ENCODE results near the gene KHK.

KHK gene

DNA sequence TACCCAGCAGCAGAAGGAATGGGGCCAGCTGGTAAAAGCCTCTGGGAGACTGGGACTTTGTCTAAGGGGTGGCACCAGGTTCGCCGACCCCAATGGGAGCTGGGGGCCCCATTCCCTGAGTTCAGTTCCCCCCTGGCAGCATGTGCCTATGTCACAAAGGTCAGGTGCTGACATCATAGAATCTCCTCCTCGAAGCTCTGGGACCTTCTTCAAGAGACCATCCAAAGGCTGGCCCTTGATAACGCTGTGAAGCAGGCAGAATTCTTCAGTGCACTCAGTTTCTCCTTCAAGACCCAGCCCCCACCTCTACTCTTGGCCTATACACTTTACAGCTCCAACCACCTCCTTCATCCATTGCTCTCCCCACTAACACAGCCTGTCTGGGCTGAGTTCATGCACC is 52.7 kb downstream of the KHK start, which contains the start of gene PRR30:
PRR30 (minus strand) TSS at position 101 of the 400 bp plus-strand sequence. CDS start 1,081 bp downstream, outside the sequence.
- TF ChIP-seq, protein P1, sequence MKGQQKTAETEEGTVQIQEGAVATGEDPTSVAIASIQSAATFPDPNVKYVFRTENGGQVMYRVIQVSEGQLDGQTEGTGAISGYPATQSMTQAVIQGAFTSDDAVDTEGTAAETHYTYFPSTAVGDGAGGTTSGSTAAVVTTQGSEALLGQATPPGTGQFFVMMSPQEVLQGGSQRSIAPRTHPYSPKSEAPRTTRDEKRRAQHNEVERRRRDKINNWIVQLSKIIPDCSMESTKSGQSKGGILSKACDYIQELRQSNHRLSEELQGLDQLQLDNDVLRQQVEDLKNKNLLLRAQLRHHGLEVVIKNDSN (IDR thresholded peaks at IDR 0.05): no peak
- TF ChIP-seq, protein P2, sequence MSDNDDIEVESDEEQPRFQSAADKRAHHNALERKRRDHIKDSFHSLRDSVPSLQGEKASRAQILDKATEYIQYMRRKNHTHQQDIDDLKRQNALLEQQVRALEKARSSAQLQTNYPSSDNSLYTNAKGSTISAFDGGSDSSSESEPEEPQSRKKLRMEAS (IDR thresholded peaks at IDR 0.05): no peak
- TF ChIP-seq EGR1 (IDR thresholded peaks at IDR 0.05): no peak
- no peak for TF ChIP-seq CREB1 (IDR thresholded peaks at IDR 0.05; ENCODE audit: low read depth)
- TF ChIP-seq RAD21 (IDR thresholded peaks at IDR 0.05; ENCODE audit: low read depth): no peak
- no peak for TF ChIP-seq NFIC (IDR thresholded peaks at IDR 0.05)
- no peak for TF ChIP-seq ZBTB7A (IDR thresholded peaks at IDR 0.05; ENCODE audit: low read depth)
- no peak for TF ChIP-seq TCF12 (IDR thresholded peaks at IDR 0.05; ENCODE audit: low read depth)
- no peak for TF ChIP-seq TAF1 (IDR thresholded peaks at IDR 0.05; ENCODE audit: low read depth)
- no peak for TF ChIP-seq EP300 (IDR thresholded peaks at IDR 0.05; ENCODE audit: borderline replicate concordance)
- TF ChIP-seq TEAD4 (IDR thresholded peaks at IDR 0.05): no peak
- TF ChIP-seq, protein P3, sequence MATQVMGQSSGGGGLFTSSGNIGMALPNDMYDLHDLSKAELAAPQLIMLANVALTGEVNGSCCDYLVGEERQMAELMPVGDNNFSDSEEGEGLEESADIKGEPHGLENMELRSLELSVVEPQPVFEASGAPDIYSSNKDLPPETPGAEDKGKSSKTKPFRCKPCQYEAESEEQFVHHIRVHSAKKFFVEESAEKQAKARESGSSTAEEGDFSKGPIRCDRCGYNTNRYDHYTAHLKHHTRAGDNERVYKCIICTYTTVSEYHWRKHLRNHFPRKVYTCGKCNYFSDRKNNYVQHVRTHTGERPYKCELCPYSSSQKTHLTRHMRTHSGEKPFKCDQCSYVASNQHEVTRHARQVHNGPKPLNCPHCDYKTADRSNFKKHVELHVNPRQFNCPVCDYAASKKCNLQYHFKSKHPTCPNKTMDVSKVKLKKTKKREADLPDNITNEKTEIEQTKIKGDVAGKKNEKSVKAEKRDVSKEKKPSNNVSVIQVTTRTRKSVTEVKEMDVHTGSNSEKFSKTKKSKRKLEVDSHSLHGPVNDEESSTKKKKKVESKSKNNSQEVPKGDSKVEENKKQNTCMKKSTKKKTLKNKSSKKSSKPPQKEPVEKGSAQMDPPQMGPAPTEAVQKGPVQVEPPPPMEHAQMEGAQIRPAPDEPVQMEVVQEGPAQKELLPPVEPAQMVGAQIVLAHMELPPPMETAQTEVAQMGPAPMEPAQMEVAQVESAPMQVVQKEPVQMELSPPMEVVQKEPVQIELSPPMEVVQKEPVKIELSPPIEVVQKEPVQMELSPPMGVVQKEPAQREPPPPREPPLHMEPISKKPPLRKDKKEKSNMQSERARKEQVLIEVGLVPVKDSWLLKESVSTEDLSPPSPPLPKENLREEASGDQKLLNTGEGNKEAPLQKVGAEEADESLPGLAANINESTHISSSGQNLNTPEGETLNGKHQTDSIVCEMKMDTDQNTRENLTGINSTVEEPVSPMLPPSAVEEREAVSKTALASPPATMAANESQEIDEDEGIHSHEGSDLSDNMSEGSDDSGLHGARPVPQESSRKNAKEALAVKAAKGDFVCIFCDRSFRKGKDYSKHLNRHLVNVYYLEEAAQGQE (IDR thresholded peaks at IDR 0.05; ENCODE audit: low read depth): no peak
- TF ChIP-seq YY1 (IDR thresholded peaks at IDR 0.05; ENCODE audit: low read depth): no peak
- TF ChIP-seq CEBPB (IDR thresholded peaks at IDR 0.05): no peak

DNA sequence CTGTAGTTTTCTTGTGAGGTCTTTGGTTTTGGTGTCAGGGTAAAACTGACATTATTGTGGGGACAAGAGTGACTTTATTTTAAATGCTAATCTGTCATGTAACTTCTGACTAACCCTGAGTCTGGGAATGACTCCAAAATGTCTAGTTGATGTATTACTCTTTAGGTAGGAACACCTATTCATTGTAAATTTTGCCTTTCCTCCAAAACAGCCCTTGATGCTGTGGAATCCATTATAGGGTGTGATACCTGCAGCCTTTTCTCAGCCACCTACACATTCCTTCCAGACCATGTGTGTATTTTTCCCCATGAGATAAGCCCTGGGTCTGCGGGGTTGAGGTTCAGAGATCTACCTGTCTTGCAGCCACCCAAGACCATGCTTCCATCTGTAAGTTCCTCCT is 56.7 kb downstream of the KHK start:
- TF ChIP-seq NFIC (IDR thresholded peaks at IDR 0.05) (no peak), TAF1 (IDR thresholded peaks at IDR 0.05; ENCODE audit: low read depth) (no peak), RAD21 (IDR thresholded peaks at IDR 0.05; ENCODE audit: low read depth) (no peak), FOXM1 (IDR thresholded peaks at IDR 0.05; ENCODE audit: borderline replicate concordance, low read depth) (no peak), TEAD4 (IDR thresholded peaks at IDR 0.05) (no peak), YY1 (IDR thresholded peaks at IDR 0.05; ENCODE audit: low read depth) (no peak), ZBTB7A (IDR thresholded peaks at IDR 0.05; ENCODE audit: low read depth) (no peak), EP300 (IDR thresholded peaks at IDR 0.05; ENCODE audit: borderline replicate concordance) (no peak), EGR1 (IDR thresholded peaks at IDR 0.05) (no peak), CREB1 (IDR thresholded peaks at IDR 0.05; ENCODE audit: low read depth) (no peak), CEBPB (IDR thresholded peaks at IDR 0.05) (no peak), TCF12 (IDR thresholded peaks at IDR 0.05; ENCODE audit: low read depth) (no peak)
- TF ChIP-seq, protein P2 (IDR thresholded peaks at IDR 0.05): no peak
- TF ChIP-seq, protein P3 (IDR thresholded peaks at IDR 0.05; ENCODE audit: low read depth): no peak
- TF ChIP-seq, protein P1 (IDR thresholded peaks at IDR 0.05): no peak

DNA sequence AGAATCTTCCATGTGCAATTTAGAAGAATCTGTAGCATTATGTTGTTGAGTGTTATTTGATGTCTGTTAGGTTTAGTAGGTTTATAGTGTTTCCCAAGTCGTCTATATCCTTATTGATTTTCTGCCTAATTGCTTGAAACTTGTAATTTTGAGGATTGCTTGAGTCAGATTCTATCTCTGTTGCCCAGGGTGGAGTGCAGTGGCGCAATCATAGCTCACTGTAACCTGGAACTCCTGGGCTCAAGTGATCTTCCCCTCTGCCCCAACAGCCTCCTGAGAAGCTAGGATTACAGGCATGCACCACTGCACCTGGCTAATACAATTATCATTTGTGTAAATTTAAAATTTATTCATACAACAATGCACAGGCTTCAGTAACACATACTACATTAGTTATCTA is 59.1 kb downstream of the KHK start:
- TF ChIP-seq TEAD4 (IDR thresholded peaks at IDR 0.05) (no peak), TCF12 (IDR thresholded peaks at IDR 0.05; ENCODE audit: low read depth) (no peak), RAD21 (IDR thresholded peaks at IDR 0.05; ENCODE audit: low read depth) (no peak), FOXM1 (IDR thresholded peaks at IDR 0.05; ENCODE audit: borderline replicate concordance, low read depth) (no peak), NFIC (IDR thresholded peaks at IDR 0.05) (no peak), CREB1 (IDR thresholded peaks at IDR 0.05; ENCODE audit: low read depth) (no peak), EGR1 (IDR thresholded peaks at IDR 0.05) (no peak), TAF1 (IDR thresholded peaks at IDR 0.05; ENCODE audit: low read depth) (no peak), CEBPB (IDR thresholded peaks at IDR 0.05) (no peak), ZBTB7A (IDR thresholded peaks at IDR 0.05; ENCODE audit: low read depth) (no peak), EP300 (IDR thresholded peaks at IDR 0.05; ENCODE audit: borderline replicate concordance) (no peak), YY1 (IDR thresholded peaks at IDR 0.05; ENCODE audit: low read depth) (no peak)
- TF ChIP-seq, protein P2 (IDR thresholded peaks at IDR 0.05): no peak
- TF ChIP-seq, protein P1 (IDR thresholded peaks at IDR 0.05): no peak
- TF ChIP-seq, protein P3 (IDR thresholded peaks at IDR 0.05; ENCODE audit: low read depth): no peak
